CD4-positive, alpha-beta T cell treated with Interleukin-21 for 1 hour (primary cell): ENCODE measurements around the gene CFAP91.

Source experiments
- DNase-seq: peaks from one replicate; pipeline ENCODE4 v3.0.0-alpha.2; 2020

CFAP91 gene

GRCh38 chr3:119746423-119746822, 43.6 kb downstream of the CFAP91 start:
- no peak for DNase-seq

- DNase-seq: no peak
Observed at GRCh38 chr3:119747357-119747756, 44.5 kb downstream of the CFAP91 start.

- DNase-seq: no peak
Observed at GRCh38 chr3:119748991-119749390, 46.2 kb downstream of the CFAP91 start.

- DNase-seq: no peak
Observed at GRCh38 chr3:119751423-119751822, 48.6 kb downstream of the CFAP91 start.
